HAP-1 (cell line): ENCODE measurements around the gene CYP26B1.

Experiments used
- DNase-seq, 2 experiments: peaks; one replicate each; pipeline ENCODE4 v3.0.0-alpha.2; 2016 to 2020; ENCODE audit warnings: low spot score in 2 of 2
- H3K27me3 ChIP-seq: fragments of 250-450 bp; sonication (Bioruptor Pico); 2 replicates; pipeline ENCODE4 v1.5.1; 2020; ENCODE audit warnings: low read depth, mild to moderate bottlenecking, moderate library complexity
- H3K36me3 ChIP-seq: fragments of 250-450 bp; sonication (Bioruptor Pico); replicated peaks from 2 replicates; pipeline ENCODE4 v1.5.1; 2020; ENCODE audit warnings: mild to moderate bottlenecking
- H3K4me1 ChIP-seq: fragments of 250-450 bp; sonication (Bioruptor Pico); 2 replicates; pipeline ENCODE4 v1.5.1; 2020; ENCODE audit warnings: mild to moderate bottlenecking
- H3K4me3 ChIP-seq: fragments of 250-450 bp; sonication (Bioruptor Pico); 2 replicates; pipeline ENCODE4 v1.5.1; 2020; ENCODE audit warnings: mild to moderate bottlenecking, moderate library complexity
- H3K9me3 ChIP-seq: fragments of 250-450 bp; sonication (Bioruptor Pico); 2 replicates; pipeline ENCODE4 v1.5.1; 2020; ENCODE audit warnings: mild to moderate bottlenecking, moderate library complexity
- in situ Hi-C: fragments of 300-500 bp; cut with MboI; formaldehyde crosslinking; loops from 3 replicates; pipeline ENCODE4 v1.14.3; 2020; ENCODE audit warnings: low sequenced_read_pairs, inconsistent platforms, mixed read lengths

CYP26B1 gene

GRCh38 chr2:72111061-72111460 is 36.6 kb downstream of the CYP26B1 start:
- no peak for DNase-seq
- in situ Hi-C loops = no loop called here

GRCh38 chr2:72109904-72110303 is 37.8 kb downstream of the CYP26B1 start:
- Histone ChIP-seq H3K4me3 (no peak overlapping the region), H3K27me3 (no peaks in the 10 kb centered on the region), H3K36me3 (no peaks in the 10 kb centered on the region), H3K4me1 (no peaks in the 10 kb centered on the region), H3K9me3 (no peaks in the 10 kb centered on the region)
- DNase-seq = no peak
- in situ Hi-C loops = no loop called here

More at GRCh38 chr2:72111061-72111460, 36.6 kb downstream of the CYP26B1 start:
- H3K4me3 ChIP-seq = no peak overlapping the region
- H3K9me3 ChIP-seq = no peaks in the 10 kb centered on the region
- H3K4me1 ChIP-seq = no peaks in the 10 kb centered on the region
- H3K36me3 ChIP-seq = no peaks in the 10 kb centered on the region
- H3K27me3 ChIP-seq = no peaks in the 10 kb centered on the region

DNA sequence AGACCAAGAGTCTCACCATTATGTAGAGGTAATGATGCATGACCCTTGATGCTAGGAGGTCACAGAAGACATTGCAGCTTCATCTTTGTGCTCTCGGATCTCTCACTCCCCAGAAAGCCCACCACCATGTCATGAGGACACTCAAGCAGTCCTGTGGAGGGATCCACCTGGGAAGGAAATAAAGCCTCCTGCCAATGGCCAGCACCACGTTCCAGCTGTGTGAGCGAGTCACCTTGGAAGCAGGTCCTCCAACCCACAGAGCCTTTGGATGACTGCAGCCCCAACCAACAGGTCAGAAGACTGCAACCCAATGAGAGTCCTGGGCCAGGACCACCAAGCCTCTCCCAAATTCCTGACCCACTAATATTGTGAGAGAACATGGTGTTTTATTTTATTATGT is 38.4 kb downstream of the CYP26B1 start:
- Histone ChIP-seq H3K4me3 (no peak overlapping the region), H3K4me1 (no peaks in the 10 kb centered on the region), H3K27me3 (no peaks in the 10 kb centered on the region), H3K9me3 (no peaks in the 10 kb centered on the region), H3K36me3 (no peaks in the 10 kb centered on the region)
- in situ Hi-C loops = no loop called here
- no peak for DNase-seq

DNA sequence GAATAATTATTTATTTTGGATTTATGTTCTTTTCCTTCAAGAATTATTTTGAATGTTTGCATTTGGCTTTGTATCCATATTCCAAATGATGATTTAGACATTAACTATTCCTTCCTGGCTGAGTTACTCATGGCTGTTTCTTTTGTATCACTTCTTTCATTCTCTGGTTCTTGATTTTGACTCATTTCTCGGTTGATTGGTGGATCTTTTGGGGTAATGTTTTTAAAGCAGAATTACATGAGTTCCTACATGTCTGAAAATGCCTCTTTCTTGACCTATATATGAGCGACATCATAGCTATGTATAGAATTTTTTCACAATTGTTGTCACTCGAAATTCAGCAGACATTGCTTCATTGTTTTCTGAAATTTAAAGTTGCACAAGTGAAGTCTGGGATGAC is 39.5 kb downstream of the CYP26B1 start:
- DNase-seq = no peak
- in situ Hi-C loops = no loop called here
- no peaks in the 10 kb centered on the region for H3K27me3 ChIP-seq
- no peaks in the 10 kb centered on the region for H3K9me3 ChIP-seq
- H3K36me3 ChIP-seq = no peaks in the 10 kb centered on the region
- no peak overlapping the region for H3K4me3 ChIP-seq
- no peaks in the 10 kb centered on the region for H3K4me1 ChIP-seq

DNA sequence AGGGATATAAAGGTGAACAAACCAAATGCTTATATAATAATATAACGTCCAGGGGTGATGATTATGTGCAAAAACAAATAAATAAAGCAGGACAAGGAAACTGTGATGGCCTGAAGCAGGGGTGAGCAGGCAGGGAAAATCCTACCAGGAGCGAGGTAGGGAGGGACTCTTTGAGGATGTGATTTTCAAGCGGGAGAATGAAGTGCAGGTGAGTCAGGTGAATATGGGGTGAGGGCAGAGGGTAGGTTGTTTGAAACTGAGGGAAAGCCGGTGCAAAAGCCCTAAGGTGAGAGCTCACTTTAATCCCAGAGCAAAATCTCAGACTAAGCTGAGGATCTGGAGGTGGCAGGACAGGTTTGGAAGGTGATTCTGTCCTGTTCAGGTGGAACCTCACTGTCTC is 40.7 kb downstream of the CYP26B1 start:
- in situ Hi-C loops = no loop called here
- H3K9me3 ChIP-seq = no peaks in the 10 kb centered on the region
- no peaks in the 10 kb centered on the region for H3K4me1 ChIP-seq
- no peak overlapping the region for H3K4me3 ChIP-seq
- 0 out of 2 replicates have a peak, but pooled peaks cover 3% of the 10 kb centered on the region for H3K27me3 ChIP-seq
- DNase-seq = no peak
- no peaks in the 10 kb centered on the region for H3K36me3 ChIP-seq

DNA sequence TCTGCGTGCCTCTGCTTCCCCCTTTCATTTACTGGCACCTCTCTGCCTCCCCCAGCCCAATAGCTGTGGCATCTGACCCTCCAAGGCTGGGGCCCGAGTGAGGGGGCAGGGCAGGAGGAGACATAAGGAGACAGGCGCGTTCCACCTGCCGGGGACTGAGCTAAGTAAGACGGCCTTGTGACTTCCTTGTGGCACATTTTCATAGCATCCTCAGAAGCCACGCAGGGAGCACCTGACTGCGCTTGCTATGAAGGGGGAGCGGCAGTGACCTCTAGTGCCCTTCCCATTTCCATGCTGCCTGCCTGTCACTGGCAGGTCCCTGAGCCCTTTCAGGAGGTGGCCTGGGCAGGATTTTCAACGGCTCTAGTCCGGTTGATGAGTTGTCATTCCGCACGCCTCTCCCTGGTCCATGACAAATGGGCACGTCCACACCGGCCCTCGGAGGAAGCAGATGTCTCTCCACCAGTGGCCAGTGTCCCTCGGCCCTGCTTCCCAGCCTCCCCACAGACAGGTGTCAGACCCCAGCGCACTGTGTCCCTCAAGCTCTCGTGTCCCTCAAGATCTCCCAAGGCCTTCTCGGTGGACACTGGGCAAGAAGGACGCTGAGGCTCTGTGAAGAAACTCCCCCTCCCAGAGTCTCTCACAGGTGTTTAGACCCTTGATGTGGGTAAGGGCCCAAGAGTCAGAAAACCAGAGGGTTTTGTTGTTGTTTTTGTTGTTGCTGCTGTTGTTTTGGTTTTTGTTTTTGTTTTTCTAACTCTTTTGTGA is 42.7 kb downstream of the CYP26B1 start:
- in situ Hi-C loops = no loop called here
- Histone ChIP-seq H3K9me3 (no peaks in the 10 kb centered on the region), H3K4me1 (no peaks in the 10 kb centered on the region), H3K4me3 (no peak overlapping the region), H3K36me3 (no peaks in the 10 kb centered on the region), H3K27me3 (peaks cover 9% of the 10 kb centered on the region; the same call in 1 of the 2 replicates)
- no peak for DNase-seq

DNA sequence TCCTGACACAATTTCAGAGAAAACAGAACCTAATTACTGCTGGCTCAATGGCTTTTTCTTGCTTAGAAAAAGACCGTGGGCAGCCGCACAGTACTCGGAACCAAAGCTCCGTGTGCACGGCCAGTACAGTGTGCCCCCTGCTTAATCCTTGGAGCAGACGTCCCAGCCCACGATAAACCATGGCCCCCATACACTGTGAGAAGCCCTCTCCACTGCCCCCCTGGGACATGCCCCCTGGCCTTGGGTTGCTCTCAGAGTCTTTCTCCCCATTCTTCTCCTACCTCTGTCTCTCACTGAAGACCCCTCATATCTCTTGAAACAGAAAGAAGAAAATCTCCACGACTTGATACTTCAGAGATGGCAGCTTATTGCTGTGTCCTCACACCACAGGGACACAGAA is 44.0 kb downstream of the CYP26B1 start:
- no peak for DNase-seq
- Histone ChIP-seq H3K4me3 (no peak overlapping the region), H3K27me3 (peaks cover 9% of the 10 kb centered on the region; the same call in 1 of the 2 replicates), H3K4me1 (no peaks in the 10 kb centered on the region), H3K9me3 (no peaks in the 10 kb centered on the region), H3K36me3 (no peaks in the 10 kb centered on the region)
- in situ Hi-C loops = no loop called here

DNA sequence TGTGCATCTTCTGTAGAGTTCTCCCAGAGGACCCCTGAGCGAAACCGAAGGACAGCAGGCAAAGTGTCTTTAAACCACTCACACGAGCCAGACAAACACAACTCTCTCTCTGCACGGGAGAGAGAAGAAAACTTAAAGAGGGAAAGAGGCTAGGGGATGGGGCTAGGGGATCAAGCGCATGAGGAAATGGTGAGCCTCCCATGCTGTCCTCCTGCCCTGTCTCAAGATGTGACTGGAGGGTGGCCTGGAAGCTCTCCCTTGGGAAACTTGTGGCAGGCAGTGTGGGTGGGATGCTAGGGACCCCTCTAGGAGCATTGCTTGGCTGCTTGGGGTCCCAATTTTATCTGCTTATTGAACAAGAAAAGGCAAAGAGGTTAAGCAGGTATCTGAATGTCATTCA is 44.5 kb downstream of the CYP26B1 start:
- peaks cover 14% of the 10 kb centered on the region for H3K27me3 ChIP-seq
- H3K4me3 ChIP-seq = no peak overlapping the region
- H3K9me3 ChIP-seq = no peaks in the 10 kb centered on the region
- H3K36me3 ChIP-seq = no peaks in the 10 kb centered on the region
- in situ Hi-C loops = no loop called here
- DNase-seq = no peak
- H3K4me1 ChIP-seq = no peaks in the 10 kb centered on the region

- in situ Hi-C loops = no loop called here
- no peaks in the 10 kb centered on the region for H3K4me1 ChIP-seq
- no peaks in the 10 kb centered on the region for H3K9me3 ChIP-seq
- no peak for DNase-seq
- no peak overlapping the region for H3K4me3 ChIP-seq
- H3K36me3 ChIP-seq = no peaks in the 10 kb centered on the region
- H3K27me3 ChIP-seq = peaks cover 16% of the 10 kb centered on the region
These were observed 48.7 kb downstream of the CYP26B1 start for GRCh38 chr2:72098935-72099334.

- Histone ChIP-seq H3K4me1 (no peaks in the 10 kb centered on the region), H3K27me3 (peaks cover 14% of the 10 kb centered on the region), H3K36me3 (no peaks in the 10 kb centered on the region), H3K4me3 (no peak overlapping the region), H3K9me3 (no peaks in the 10 kb centered on the region)
- DNase-seq = no peak
- in situ Hi-C loops = no loop called here
These were observed 50.4 kb downstream of the CYP26B1 start for GRCh38 chr2:72097276-72097675.

- Histone ChIP-seq H3K4me3 (no peak overlapping the region), H3K9me3 (no peaks in the 10 kb centered on the region; the same call in 1 of the 2 replicates), H3K4me1 (no peaks in the 10 kb centered on the region), H3K36me3 (no peaks in the 10 kb centered on the region), H3K27me3 (peaks cover 9% of the 10 kb centered on the region)
- DNase-seq = no peak
- in situ Hi-C loops = no loop called here
These were observed 51.5 kb downstream of the CYP26B1 start for GRCh38 chr2:72096181-72096580.

- in situ Hi-C loops = no loop called here
- no peak for DNase-seq
- H3K9me3 ChIP-seq = no peaks in the 10 kb centered on the region; the same call in 1 of the 2 replicates
- H3K27me3 ChIP-seq = peaks cover 7% of the 10 kb centered on the region; the same call in 1 of the 2 replicates
- no peaks in the 10 kb centered on the region for H3K36me3 ChIP-seq
- no peak overlapping the region for H3K4me3 ChIP-seq
- no peaks in the 10 kb centered on the region for H3K4me1 ChIP-seq
These were observed 52.3 kb downstream of the CYP26B1 start for GRCh38 chr2:72095364-72095763.

GRCh38 chr2:72094701-72095100 is 53.0 kb downstream of the CYP26B1 start:
- no peak for DNase-seq
- Histone ChIP-seq H3K9me3 (no peaks in the 10 kb centered on the region; the same call in 1 of the 2 replicates), H3K4me1 (no peaks in the 10 kb centered on the region), H3K36me3 (no peaks in the 10 kb centered on the region), H3K27me3 (peaks cover 7% of the 10 kb centered on the region; the same call in 1 of the 2 replicates), H3K4me3 (no peak overlapping the region)
- in situ Hi-C loops = no loop called here

DNA sequence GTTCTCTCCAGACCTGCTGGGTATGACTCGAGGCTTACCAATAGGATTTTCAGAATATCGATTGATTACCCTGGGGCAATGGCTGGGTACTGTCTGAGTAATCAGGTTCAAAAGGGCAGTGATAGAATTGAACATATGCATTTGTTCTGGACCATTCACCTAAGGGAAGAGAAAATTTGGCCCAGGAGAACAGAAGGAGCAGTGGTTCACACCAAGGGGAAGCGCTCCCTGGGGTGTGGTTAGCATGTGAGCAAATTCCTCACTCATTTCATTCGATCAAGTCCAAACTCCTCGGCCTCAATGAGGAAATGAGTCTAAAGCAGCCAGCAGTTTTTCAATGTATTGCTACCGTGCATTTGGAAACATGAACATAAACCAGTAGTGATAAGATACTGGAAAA is 55.6 kb downstream of the CYP26B1 start:
- no peak for DNase-seq
- no peaks in the 10 kb centered on the region for H3K36me3 ChIP-seq
- no peaks in the 10 kb centered on the region; the same call in 1 of the 2 replicates for H3K9me3 ChIP-seq
- H3K4me1 ChIP-seq = no peaks in the 10 kb centered on the region
- no peak overlapping the region for H3K4me3 ChIP-seq
- no peaks in the 10 kb centered on the region for H3K27me3 ChIP-seq
- in situ Hi-C loops = no loop called here
